ENCODE data around the gene PRKAG1. TPM values are rescaled to one million over a fixed set of nuclear protein-coding genes. Genes with fewer than 3 reads are reported as not detected.
A peak's percentile ranks its signal among the peaks of the same experiment; 100 is the strongest.

PRKAG1 gene
- total and polyA plus RNA-seq, 12 donors: 60.1 to 141 (median 82.3) TPM

- peak in 1 of 7 donors; percentile 14 for DNase-seq
- peaks cover 0 to 83% of the 10 kb centered on the region in 2 donors for H3K36me3 ChIP-seq (replicated peaks in 1 of 2)
- TF ChIP-seq POLR2A (IDR thresholded peaks at IDR 0.05): no peak
- no peak for TF ChIP-seq CTCF (IDR thresholded peaks at IDR 0.05)
These were observed 33.3 kb upstream of the PRKAG1 start for GRCh38 chr12:49051777-49052438.

GRCh38 chr12:49051373-49051764, 32.8 kb upstream of the PRKAG1 start:
- Histone ChIP-seq H3K36me3 (replicated peaks in 1 of 2) (peaks cover 0 to 88% of the 10 kb centered on the region in 2 donors), H3K4me1 (replicated peaks in 1 of 2) (peaks cover 14 to 15% of the 10 kb centered on the region in 2 donors), H3K4me3 (no peak overlapping the region), H3K27me3 (no peaks in the 10 kb centered on the region), H3K27ac (no peak overlapping the region), H3K9me3 (replicated peaks in 1 of 3) (no peaks in the 10 kb centered on the region)
- WGBS, 4 donors: 90 to 96% (median 93%) methylated on average over 17 to 18 of the region's 18 CpGs
- intact Hi-C loops (cut with DNase I): no loop called here
- peak in 2 of 7 donors; percentile 12 to 26 for DNase-seq
- TF ChIP-seq POLR2A (IDR thresholded peaks at IDR 0.05) (no peak), CTCF (IDR thresholded peaks at IDR 0.05) (no peak)

More at GRCh38 chr12:49051777-49052438, 33.3 kb upstream of the PRKAG1 start:
- Histone ChIP-seq H3K4me3 (no peak overlapping the region), H3K4me1 (replicated peaks in 1 of 2) (peaks cover 17 to 20% of the 10 kb centered on the region in 2 donors), H3K27ac (no peak overlapping the region), H3K9me3 (replicated peaks in 1 of 3) (no peaks in the 10 kb centered on the region), H3K27me3 (no peaks in the 10 kb centered on the region)
- WGBS, 4 donors: 87 to 90% (median 88%) methylated on average over 20 of the region's 20 CpGs
- intact Hi-C loops (cut with DNase I): no loop called here

GRCh38 chr12:49050507-49051372, 32.2 kb upstream of the PRKAG1 start:
- WGBS, 4 donors: 88 to 90% (median 89%) methylated on average over 8 to 13 of the region's 13 CpGs
- Histone ChIP-seq H3K27ac (no peak overlapping the region), H3K27me3 (no peaks in the 10 kb centered on the region), H3K36me3 (replicated peaks in 1 of 2) (peaks cover 0 to 94% of the 10 kb centered on the region in 2 donors), H3K4me1 (replicated peaks in 1 of 2) (peaks cover 8% of the 10 kb centered on the region in 2 donors), H3K9me3 (replicated peaks in 1 of 3) (no peaks in the 10 kb centered on the region), H3K4me3 (no peak overlapping the region)
- peak in 1 of 7 donors; percentile 13 for DNase-seq
- no peak for TF ChIP-seq POLR2A (IDR thresholded peaks at IDR 0.05)
- TF ChIP-seq CTCF (IDR thresholded peaks at IDR 0.05): no peak
- intact Hi-C loops (cut with DNase I): no loop called here

GRCh38 chr12:49049566-49050224, 31.1 kb upstream of the PRKAG1 start:
- Histone ChIP-seq H3K27me3 (no peaks in the 10 kb centered on the region), H3K4me1 (replicated peaks in 1 of 2) (no peaks in the 10 kb centered on the region), H3K36me3 (replicated peaks in 1 of 2) (peaks cover 0 to 98% of the 10 kb centered on the region in 2 donors), H3K27ac (peak overlapping the region in 1 of 5 donors; percentile 2), H3K9me3 (replicated peaks in 1 of 3) (no peaks in the 10 kb centered on the region), H3K4me3 (no peak overlapping the region)
- 49 to 77% (median 58%) methylated on average over 5 to 20 of the region's 20 CpGs for WGBS, 4 donors
- TF ChIP-seq POLR2A (IDR thresholded peaks at IDR 0.05) (no peak), CTCF (IDR thresholded peaks at IDR 0.05) (no peak)
- peak in 5 of 7 donors; percentile 52 to 71 (median 67) for DNase-seq
- intact Hi-C loops (cut with DNase I): no loop called here

Data from adrenal gland (tissue), 12 donors.